ENCODE results near the gene GSG1L. TPM values are rescaled to one million over a fixed set of nuclear protein-coding genes. Genes with fewer than 3 reads are reported as not detected.

Gene GSG1L
- total RNA-seq, 1 experiment from 2014 or later, result not detected

DNA sequence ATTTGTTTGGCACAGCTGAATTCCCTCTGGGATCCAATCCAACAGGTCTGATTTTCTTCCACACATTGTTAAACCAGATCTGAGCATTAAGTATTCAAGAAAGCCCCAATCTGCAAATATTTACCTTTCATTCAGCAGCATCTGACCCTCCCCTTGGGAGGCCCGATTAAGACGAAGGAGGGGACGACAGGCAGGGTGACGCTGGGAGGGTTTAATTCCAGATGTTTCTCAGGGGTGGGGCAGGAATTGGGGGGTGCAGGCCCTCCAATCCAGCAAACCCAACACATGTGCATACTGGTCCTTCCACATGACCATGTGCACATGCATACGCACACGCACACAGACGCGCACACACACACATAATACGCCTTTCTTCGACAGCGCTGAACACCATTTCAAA lies 240.5 kb downstream of the GSG1L start:
- no peak overlapping the region for H3K4me3 ChIP-seq
- intact Hi-C loops (cut with micrococcal nuclease; ENCODE audit: unreplicated experiment), result no loop called here
- CTCF ChIA-PET, result no interaction called here
- no peak overlapping the region for H3K4me2 ChIP-seq
- no peaks in the 10 kb centered on the region for H3K9me3 ChIP-seq (ENCODE audit: insufficient read depth, low read depth)
- peaks cover 82% of the 10 kb centered on the region for H3K27me3 ChIP-seq (ENCODE audit: insufficient read depth, low read depth)
- H3K4me1 ChIP-seq (replicated peaks; ENCODE audit: insufficient read depth), result no peaks in the 10 kb centered on the region
- H4K20me1 ChIP-seq (ENCODE audit: insufficient read depth), result no peaks in the 10 kb centered on the region
- H3K79me2 ChIP-seq (ENCODE audit: low read depth), result no peaks in the 10 kb centered on the region
- POLR2A ChIA-PET (ENCODE audit: unreplicated experiment), result no interaction called here
- H3K9me2 ChIP-seq (ENCODE audit: insufficient read depth), result no peaks in the 10 kb centered on the region
- no peak for TF ChIP-seq EZH2 (IDR thresholded peaks at IDR 0.05; ENCODE audit: low read depth)
- TF ChIP-seq, protein P1, sequence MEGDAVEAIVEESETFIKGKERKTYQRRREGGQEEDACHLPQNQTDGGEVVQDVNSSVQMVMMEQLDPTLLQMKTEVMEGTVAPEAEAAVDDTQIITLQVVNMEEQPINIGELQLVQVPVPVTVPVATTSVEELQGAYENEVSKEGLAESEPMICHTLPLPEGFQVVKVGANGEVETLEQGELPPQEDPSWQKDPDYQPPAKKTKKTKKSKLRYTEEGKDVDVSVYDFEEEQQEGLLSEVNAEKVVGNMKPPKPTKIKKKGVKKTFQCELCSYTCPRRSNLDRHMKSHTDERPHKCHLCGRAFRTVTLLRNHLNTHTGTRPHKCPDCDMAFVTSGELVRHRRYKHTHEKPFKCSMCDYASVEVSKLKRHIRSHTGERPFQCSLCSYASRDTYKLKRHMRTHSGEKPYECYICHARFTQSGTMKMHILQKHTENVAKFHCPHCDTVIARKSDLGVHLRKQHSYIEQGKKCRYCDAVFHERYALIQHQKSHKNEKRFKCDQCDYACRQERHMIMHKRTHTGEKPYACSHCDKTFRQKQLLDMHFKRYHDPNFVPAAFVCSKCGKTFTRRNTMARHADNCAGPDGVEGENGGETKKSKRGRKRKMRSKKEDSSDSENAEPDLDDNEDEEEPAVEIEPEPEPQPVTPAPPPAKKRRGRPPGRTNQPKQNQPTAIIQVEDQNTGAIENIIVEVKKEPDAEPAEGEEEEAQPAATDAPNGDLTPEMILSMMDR (conservative IDR thresholded peaks at IDR 0.05), result no peak
- no TSS peak for BruUV-seq (replicated peaks)
- no peak overlapping the region for H2AFZ ChIP-seq
- no peak for DNase-seq
- no peaks in the 10 kb centered on the region for H3F3A ChIP-seq (ENCODE audit: insufficient read depth, low read depth)
- no peaks in the 10 kb centered on the region for H3K36me3 ChIP-seq (ENCODE audit: low read depth)
- H3K27ac ChIP-seq, result no peak overlapping the region

DNA sequence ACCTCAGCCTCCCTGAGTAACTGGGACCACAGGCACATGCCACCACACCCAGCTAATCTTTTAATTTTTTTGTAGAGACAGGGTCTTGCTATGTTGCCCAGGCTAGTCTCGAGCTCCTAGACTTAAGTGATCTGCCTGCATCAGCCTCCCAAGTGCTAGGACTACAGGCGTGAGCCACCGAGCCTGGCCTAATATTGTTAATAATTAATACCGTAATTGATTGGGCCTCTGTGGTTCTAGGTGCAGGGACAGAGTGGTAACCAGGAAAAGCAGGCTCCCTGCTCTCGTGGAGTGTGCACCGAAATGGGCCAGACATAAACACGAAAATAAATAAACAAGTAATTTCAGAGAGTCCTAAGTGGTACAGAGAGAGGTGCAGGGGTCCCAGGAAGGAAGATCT lies 241.0 kb downstream of the GSG1L start:
- ChIA-PET CTCF (no interaction called here), POLR2A (ENCODE audit: unreplicated experiment) (interaction anchor here (0.6 kb wide), 1 partner anchor 19 kb away, joined by 11 read pairs; no protein-coding TSS in a partner anchor)
- Histone ChIP-seq H3K9me2 (ENCODE audit: insufficient read depth) (no peaks in the 10 kb centered on the region), H3K4me3 (no peak overlapping the region), H3K27ac (no peak overlapping the region), H3F3A (ENCODE audit: insufficient read depth, low read depth) (no peaks in the 10 kb centered on the region), H2AFZ (no peak overlapping the region), H4K20me1 (ENCODE audit: insufficient read depth) (no peaks in the 10 kb centered on the region), H3K9me3 (ENCODE audit: insufficient read depth, low read depth) (no peaks in the 10 kb centered on the region), H3K79me2 (ENCODE audit: low read depth) (no peaks in the 10 kb centered on the region), H3K4me2 (no peak overlapping the region), H3K36me3 (ENCODE audit: low read depth) (no peaks in the 10 kb centered on the region), H3K27me3 (ENCODE audit: insufficient read depth, low read depth) (peaks cover 87% of the 10 kb centered on the region), H3K4me1 (replicated peaks; ENCODE audit: insufficient read depth) (no peaks in the 10 kb centered on the region)
- DNase-seq, result no peak
- no TSS peak for BruUV-seq (replicated peaks)
- TF ChIP-seq, protein P1 (conservative IDR thresholded peaks at IDR 0.05), result no peak
- TF ChIP-seq EZH2 (IDR thresholded peaks at IDR 0.05; ENCODE audit: low read depth), result no peak
- intact Hi-C loops (cut with micrococcal nuclease; ENCODE audit: unreplicated experiment), result no loop called here

DNA sequence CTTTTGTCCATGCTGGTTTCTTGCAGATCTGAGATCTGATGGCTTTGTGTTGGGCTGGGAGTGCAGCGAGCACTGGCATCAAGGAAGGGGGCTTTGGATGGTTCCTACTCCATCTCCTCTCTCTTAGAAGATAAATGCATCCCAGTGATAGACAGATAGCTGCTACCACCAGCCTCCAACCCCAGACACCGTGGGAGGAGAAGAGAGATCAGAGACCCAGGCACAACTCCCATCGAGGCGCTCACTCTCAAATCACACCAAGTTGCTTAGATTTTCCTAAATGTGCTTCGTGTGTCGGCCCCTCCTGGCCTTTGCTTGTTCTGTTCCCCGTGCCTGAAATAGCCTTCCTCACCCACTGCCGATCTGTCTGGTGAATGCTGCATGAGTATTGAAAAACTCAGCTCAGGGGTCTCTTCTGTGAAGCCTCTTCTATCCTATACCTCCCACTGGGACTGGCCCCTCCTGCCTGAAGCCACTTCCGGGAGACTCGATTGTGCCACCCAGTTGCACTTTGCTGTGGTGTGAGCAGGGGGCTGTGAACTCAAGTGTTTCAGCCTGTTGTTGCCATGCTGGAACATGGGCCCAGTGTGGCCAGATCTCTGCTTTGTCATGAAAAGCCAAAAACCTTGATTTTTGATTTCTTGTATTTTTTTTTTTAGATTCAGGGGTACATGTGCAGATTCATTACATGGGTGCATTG lies 242.7 kb downstream of the GSG1L start:
- ChIA-PET CTCF (no interaction called here), POLR2A (ENCODE audit: unreplicated experiment) (no interaction called here)
- no peaks in the 10 kb centered on the region for H3F3A ChIP-seq (ENCODE audit: insufficient read depth, low read depth)
- no peaks in the 10 kb centered on the region for H3K9me3 ChIP-seq (ENCODE audit: insufficient read depth, low read depth)
- no peaks in the 10 kb centered on the region for H3K9me2 ChIP-seq (ENCODE audit: insufficient read depth)
- no peak for DNase-seq
- H3K4me2 ChIP-seq, result no peak overlapping the region
- H4K20me1 ChIP-seq (ENCODE audit: insufficient read depth), result no peaks in the 10 kb centered on the region
- H3K36me3 ChIP-seq (ENCODE audit: low read depth), result no peaks in the 10 kb centered on the region
- no peak overlapping the region for H3K4me3 ChIP-seq
- no peak overlapping the region for H2AFZ ChIP-seq
- H3K79me2 ChIP-seq (ENCODE audit: low read depth), result no peaks in the 10 kb centered on the region
- no peaks in the 10 kb centered on the region for H3K4me1 ChIP-seq (replicated peaks; ENCODE audit: insufficient read depth)
- no peak for TF ChIP-seq EZH2 (IDR thresholded peaks at IDR 0.05; ENCODE audit: low read depth)
- TF ChIP-seq, protein P1 (conservative IDR thresholded peaks at IDR 0.05), result no peak
- H3K27ac ChIP-seq, result no peak overlapping the region
- peaks cover 94% of the 10 kb centered on the region for H3K27me3 ChIP-seq (ENCODE audit: insufficient read depth, low read depth)
- BruUV-seq (replicated peaks), result no TSS peak
- intact Hi-C loops (cut with micrococcal nuclease; ENCODE audit: unreplicated experiment), result no loop called here

All from PC-9 (cell line).